ENCODE data around the gene NEDD4L. TPM values are rescaled to one million over a fixed set of nuclear protein-coding genes. Genes with fewer than 3 reads are reported as not detected.

The NEDD4L gene
- polyA plus RNA-seq, 1 of the 3 experiments (the other 2 are of a cell fraction): 13.2 TPM

DNA sequence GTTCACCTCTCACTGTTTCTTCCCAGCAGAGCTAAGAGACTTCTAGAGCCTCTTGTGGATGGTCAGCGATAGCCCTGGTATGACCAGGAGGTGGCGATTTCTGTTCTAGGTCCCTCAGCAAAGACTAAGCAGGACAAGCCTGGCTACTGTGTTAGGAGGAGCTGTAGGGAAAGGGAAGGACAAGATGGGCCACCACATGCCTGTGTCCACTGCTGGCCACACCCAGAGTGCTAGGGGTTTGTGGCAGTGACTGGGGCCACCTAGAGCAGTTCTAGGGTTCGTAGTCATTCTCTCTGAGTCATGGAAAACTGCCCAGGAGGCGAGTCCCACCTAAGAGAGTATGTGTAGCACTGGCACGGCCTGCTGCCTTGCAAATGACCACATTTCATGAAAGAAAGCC is 405.4 kb downstream of the NEDD4L start:
- no peak overlapping the region for H3K4me2 ChIP-seq

More for the DNA sequence above, 405.4 kb downstream of the NEDD4L start:
- no peaks in the 10 kb centered on the region for H3K9me2 ChIP-seq
- WGBS (ENCODE audit: low lambda C conversion rate): 67% methylated on average over 4 of the region's 5 CpGs
- H3K9me3 ChIP-seq: no peaks in the 10 kb centered on the region
- H3F3A ChIP-seq (replicated peaks; ENCODE audit: insufficient read depth): no peaks in the 10 kb centered on the region
- H3K4me1 ChIP-seq (ENCODE audit: control insufficient read depth in 1 of 2, insufficient read depth in 2 of 2, low read depth in 1 of 2, low read length in 1 of 2): peaks cover 0 to 5% of the 10 kb centered on the region in 2 experiments; a peak in 3 of 4 replicates
- TF ChIP-seq, protein P1, sequence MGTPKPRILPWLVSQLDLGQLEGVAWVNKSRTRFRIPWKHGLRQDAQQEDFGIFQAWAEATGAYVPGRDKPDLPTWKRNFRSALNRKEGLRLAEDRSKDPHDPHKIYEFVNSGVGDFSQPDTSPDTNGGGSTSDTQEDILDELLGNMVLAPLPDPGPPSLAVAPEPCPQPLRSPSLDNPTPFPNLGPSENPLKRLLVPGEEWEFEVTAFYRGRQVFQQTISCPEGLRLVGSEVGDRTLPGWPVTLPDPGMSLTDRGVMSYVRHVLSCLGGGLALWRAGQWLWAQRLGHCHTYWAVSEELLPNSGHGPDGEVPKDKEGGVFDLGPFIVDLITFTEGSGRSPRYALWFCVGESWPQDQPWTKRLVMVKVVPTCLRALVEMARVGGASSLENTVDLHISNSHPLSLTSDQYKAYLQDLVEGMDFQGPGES (IDR thresholded peaks at IDR 0.05; ENCODE audit: low read depth, low read length): no peak
- no peak for TF ChIP-seq CHD2 (IDR thresholded peaks at IDR 0.05; ENCODE audit: low read length, partially characterized antibody)
- TF ChIP-seq EZH2phosphoT487 (IDR thresholded peaks at IDR 0.05; ENCODE audit: borderline replicate concordance, low read depth): no peak
- no peak for TF ChIP-seq EP300 (IDR thresholded peaks at IDR 0.05; ENCODE audit: borderline replicate concordance in 1 of 2, low read depth in 1 of 2, low read length in 1 of 2)
- TF ChIP-seq CTCF (IDR thresholded peaks at IDR 0.05): 0 out of 2 replicates have a peak, but pooled peaks have one; percentile 8
- TF ChIP-seq RFX5 (IDR thresholded peaks at IDR 0.05; ENCODE audit: low read length): no peak
- no peaks in the 10 kb centered on the region for H3K36me3 ChIP-seq (replicated peaks in 1 of 2; ENCODE audit: control insufficient read depth in 1 of 2, insufficient read depth in 2 of 2, low read length in 1 of 2)
- no peak overlapping the region for H2AFZ ChIP-seq (ENCODE audit: low read depth)
- ChIA-PET POLR2A (no interaction called here), CTCF (no interaction called here)
- no peak overlapping the region for H3K4me3 ChIP-seq (ENCODE audit: low read depth in 2 of 2, low read length in 1 of 2)
- no peak overlapping the region for H3K9ac ChIP-seq
- DNase-seq: no peak
- H3K79me2 ChIP-seq (ENCODE audit: insufficient read depth): no peaks in the 10 kb centered on the region
- H3K27me3 ChIP-seq (ENCODE audit: insufficient read depth): no peaks in the 10 kb centered on the region
- H3K27ac ChIP-seq (ENCODE audit: low read depth in 2 of 2, low read length in 1 of 2): no peak overlapping the region
- H4K20me1 ChIP-seq (ENCODE audit: insufficient read depth): no peaks in the 10 kb centered on the region

Small RNA genes lying within 50 kb of the gene (small RNA-seq; reads per million reads assigned to genes)
- gene HMGN1P30: 0 reads per million in 7 experiments
- 0 reads per million in 7 experiments for gene MIR3591

Other genes with a start within 250 kb of the NEDD4L start
- 43.8 and 60.4 TPM in 2 replicates for gene ATP8B1, start 240.9 kb upstream of the NEDD4L start, polyA plus RNA-seq (2012; rRNA removed)

All from SK-N-SH (cell line).